H9 (cell line): ENCODE measurements around the gene SLC38A9. TPM values are rescaled to one million over a fixed set of nuclear protein-coding genes. Genes with fewer than 3 reads are reported as not detected.

ENCODE experiments used
- DNase-seq: peaks from one replicate; pipeline ENCODE4 v3.0.0-alpha.2; 2017
- H2AFZ ChIP-seq: one replicate; pipeline ENCODE4 v1.6.1; 2013; ENCODE audit warnings: mild to moderate bottlenecking, low read length, control low read depth, moderate library complexity
- H2AK5ac ChIP-seq: 2 replicates; pipeline ENCODE4 v1.6.1; 2013; ENCODE audit warnings: low read length, control low read depth, mixed read lengths; ENCODE audit not compliant: insufficient read length
- H2BK120ac ChIP-seq: one replicate; pipeline ENCODE4 v1.6.1; 2013; ENCODE audit warnings: low read depth, mild to moderate bottlenecking, low read length, control low read depth, inconsistent platforms; ENCODE audit not compliant: poor library complexity, severe bottlenecking
- H2BK12ac ChIP-seq: 2 replicates; pipeline ENCODE4 v1.6.1; 2013; ENCODE audit warnings: low read length, control low read depth, mixed read lengths, low read depth; ENCODE audit not compliant: insufficient read length
- H2BK15ac ChIP-seq: 2 replicates; pipeline ENCODE4 v1.6.1; 2013; ENCODE audit warnings: low read depth, low read length, control low read depth
- H2BK20ac ChIP-seq: one replicate; pipeline ENCODE4 v1.6.1; 2013; ENCODE audit warnings: low read depth, mild to moderate bottlenecking, low read length, control low read depth, inconsistent platforms; ENCODE audit not compliant: poor library complexity, severe bottlenecking
- H2BK5ac ChIP-seq: 2 replicates; pipeline ENCODE4 v1.6.1; 2013; ENCODE audit warnings: low read length, control low read depth, mixed read lengths; ENCODE audit not compliant: insufficient read length
- H3K14ac ChIP-seq: 2 replicates; pipeline ENCODE4 v1.6.1; 2013; ENCODE audit warnings: low read length, control low read depth; ENCODE audit not compliant: insufficient read depth
- H3K18ac ChIP-seq: 2 replicates; pipeline ENCODE4 v1.6.1; 2013; ENCODE audit warnings: low read depth, mild to moderate bottlenecking, mixed read lengths, low read length, control low read depth; ENCODE audit not compliant: insufficient read length
- H3K23ac ChIP-seq: 2 replicates; pipeline ENCODE4 v1.6.1; 2013; ENCODE audit warnings: low read length, control low read depth, mixed read lengths, low read depth; ENCODE audit not compliant: insufficient read length
- H3K23me2 ChIP-seq: 2 replicates; pipeline ENCODE4 v1.6.1; 2013; ENCODE audit warnings: low read depth, mild to moderate bottlenecking, mixed read lengths, low read length, control low read depth; ENCODE audit not compliant: insufficient read length, poor library complexity, severe bottlenecking
- H3K27ac ChIP-seq: 2 replicates; pipeline ENCODE4 v1.5.1; 2013; ENCODE audit warnings: low read length, control low read depth, mixed read lengths, low read depth; ENCODE audit not compliant: insufficient read length
- H3K27me3 ChIP-seq: 2 replicates; pipeline ENCODE4 v1.6.1; 2013; ENCODE audit warnings: low read length, control low read depth, inconsistent platforms; ENCODE audit not compliant: insufficient read depth
- H3K4ac ChIP-seq: 2 replicates; pipeline ENCODE4 v1.6.1; 2013; ENCODE audit warnings: low read depth, mild to moderate bottlenecking, control low read depth, inconsistent platforms, low read length, moderate library complexity
- H3K4me1 ChIP-seq: 2 replicates; pipeline ENCODE4 v1.6.1; 2013; ENCODE audit warnings: low read length, control low read depth, inconsistent platforms; ENCODE audit not compliant: insufficient read depth
- H3K4me2 ChIP-seq: 2 replicates; pipeline ENCODE4 v1.6.1; 2013; ENCODE audit warnings: low read length, control low read depth, mixed read lengths; ENCODE audit not compliant: insufficient read length, insufficient read depth
- H3K56ac ChIP-seq: 2 replicates; pipeline ENCODE4 v1.6.1; 2013; ENCODE audit warnings: low read depth, mild to moderate bottlenecking, mixed read lengths, low read length, control low read depth; ENCODE audit not compliant: insufficient read length
- H3K79me1 ChIP-seq: 2 replicates; pipeline ENCODE4 v1.6.1; 2013; ENCODE audit warnings: low read depth, mild to moderate bottlenecking, moderate library complexity, low read length, control low read depth, inconsistent platforms; ENCODE audit not compliant: insufficient read depth, poor library complexity, severe bottlenecking
- H3K79me2 ChIP-seq: 2 replicates; pipeline ENCODE4 v1.6.1; 2013; ENCODE audit warnings: low read length, control low read depth, inconsistent platforms; ENCODE audit not compliant: insufficient read depth
- H3K9ac ChIP-seq: 2 replicates; pipeline ENCODE4 v1.6.1; 2013; ENCODE audit warnings: low read length, control low read depth, mixed read lengths; ENCODE audit not compliant: insufficient read length; ENCODE audit errors: extremely low read depth
- H3K9me3 ChIP-seq: one replicate; pipeline ENCODE4 v1.6.1; 2013; ENCODE audit warnings: low read depth, low read length, inconsistent platforms; ENCODE audit not compliant: control insufficient read depth
- H3T11ph ChIP-seq: one replicate; pipeline ENCODE4 v1.6.1; 2013; ENCODE audit warnings: mild to moderate bottlenecking, low read length, control low read depth, inconsistent platforms
- H4K20me1 ChIP-seq: one replicate; pipeline ENCODE4 v1.6.1; 2013; ENCODE audit not compliant: control insufficient read depth, insufficient read length, insufficient read depth
- H4K5ac ChIP-seq: 2 replicates; pipeline ENCODE4 v1.6.1; 2013; ENCODE audit warnings: low read depth, mild to moderate bottlenecking, mixed read lengths, low read length, control low read depth; ENCODE audit not compliant: insufficient read length
- H4K8ac ChIP-seq: replicated peaks from 2 replicates; pipeline ENCODE4 v1.6.1; 2013; ENCODE audit warnings: low read length, control low read depth, mixed read lengths, low read depth; ENCODE audit not compliant: insufficient read length
- H4K91ac ChIP-seq: 2 replicates; pipeline ENCODE4 v1.6.1; 2013; ENCODE audit warnings: low read depth, mild to moderate bottlenecking, moderate library complexity, mixed read lengths, low read length, control low read depth; ENCODE audit not compliant: insufficient read length
- H3K27ac Mint-ChIP-seq, 3 experiments: 2 replicates in 2 of 3; 3 replicates in 1 of 3; pipeline ENCODE4 v1.8.0; 2020 to 2021; ENCODE audit warnings: mixed read lengths in 3 of 3, mild to moderate bottlenecking in 1 of 3, moderate library complexity in 1 of 3
- H3K27me3 Mint-ChIP-seq: 2 replicates; pipeline ENCODE4 v1.8.0; 2021; ENCODE audit warnings: low read depth, mild to moderate bottlenecking, moderate library complexity, mixed read lengths
- H3K36me3 Mint-ChIP-seq, 3 experiments: 2 replicates in 2 of 3; 3 replicates in 1 of 3; pipeline ENCODE4 v1.8.0; 2020 to 2021; ENCODE audit warnings: low read depth in 3 of 3, mixed read lengths in 3 of 3; ENCODE audit not compliant: insufficient read depth in 1 of 3
- H3K4me1 Mint-ChIP-seq, 2 experiments: 2 replicates each; pipeline ENCODE4 v1.8.0; 2020; ENCODE audit warnings: mixed read lengths in 2 of 2
- H3K4me3 Mint-ChIP-seq, 2 experiments: 2 replicates in 1 of 2; 3 replicates in 1 of 2; pipeline ENCODE4 v1.8.0; 2020 to 2021; ENCODE audit warnings: mild to moderate bottlenecking in 2 of 2, mixed read lengths in 2 of 2, moderate library complexity in 1 of 2
- H3K9me3 Mint-ChIP-seq, 2 experiments: 2 replicates in 1 of 2; 3 replicates in 1 of 2; pipeline ENCODE4 v1.8.0; 2020; ENCODE audit warnings: mild to moderate bottlenecking in 2 of 2, mixed read lengths in 2 of 2, moderate library complexity in 1 of 2
- CTCF ChIP-seq: fragments of 200-600 bp; sonication (generic); conservative IDR thresholded peaks from 3 replicates; pipeline ENCODE4 v1.8.0; 2021; ENCODE audit warnings: antibody characterized with exemption, mild to moderate bottlenecking
- WGBS: extraction: QIAGEN DNeasy Blood & Tissue Kit; methylation state at CpG from one replicate; pipeline ENCODE4 v1.1.7; 2013; ENCODE audit warnings: missing lambda C conversion rate, low lambda C conversion rate, mixed read lengths; ENCODE audit not compliant: insufficient read length; ENCODE audit errors: extremely low coverage; 5-methylcytosine and 5-hydroxymethylcytosine counted together
- total RNA-seq: library from RNA; stranded (reverse); gene quantifications from 2 replicates; pipeline ENCODE4 v1.2.1, GENCODE V29; 2021

Gene SLC38A9
- total RNA-seq, 1 experiment from 2014 or later: 48.5 TPM

GRCh38 chr5:55665065-55665464 lies 47.1 kb downstream of the SLC38A9 start:
- H3K9me3 Mint-ChIP-seq: peaks cover 0 to 2% of the 10 kb centered on the region in 2 experiments; a peak in 1 of 5 replicates
- Histone ChIP-seq H3K23me2 (no peaks in the 10 kb centered on the region), H3K4me1 (no peaks in the 10 kb centered on the region), H4K5ac (no peak overlapping the region), H3K56ac (no peak overlapping the region), H2BK15ac (no peak overlapping the region), H3K27ac (no peak overlapping the region), H4K8ac (no peak overlapping the region), H3K4ac (no peak overlapping the region), H3K79me2 (no peaks in the 10 kb centered on the region), H3K18ac (no peak overlapping the region), H3K23ac (no peak overlapping the region), H3K79me1 (no peaks in the 10 kb centered on the region), H2AK5ac (no peak overlapping the region), H2BK20ac (no peak overlapping the region), H3K4me2 (no peak overlapping the region), H4K91ac (no peak overlapping the region), H2AFZ (no peak overlapping the region), H2BK5ac (no peak overlapping the region), H3K9me3 (no peaks in the 10 kb centered on the region), H3K14ac (no peak overlapping the region), H2BK12ac (no peak overlapping the region), H3T11ph (no peak overlapping the region), H4K20me1 (no peaks in the 10 kb centered on the region), H2BK120ac (no peak overlapping the region), H3K9ac (no peak overlapping the region), H3K27me3 (no peaks in the 10 kb centered on the region)
- WGBS: no CpG with 5 or more reads among the region's 8 CpGs
- DNase-seq: no peak
- TF ChIP-seq CTCF: no peak
- peaks cover 9 to 14% of the 10 kb centered on the region in 2 experiments for H3K4me1 Mint-ChIP-seq
- peaks cover 12 to 44% (median 36%) of the 10 kb centered on the region in 3 experiments for H3K36me3 Mint-ChIP-seq
- H3K27me3 Mint-ChIP-seq: no peaks in the 10 kb centered on the region
- H3K27ac Mint-ChIP-seq: no peak overlapping the region
- no peak overlapping the region for H3K4me3 Mint-ChIP-seq
